ENCODE results near the gene LYPD6B.

Gene LYPD6B

GRCh38 chr2:149057401-149057800 lies 18.9 kb downstream of the LYPD6B start:
- ChIA-PET CTCF (no interaction called here), POLR2A (ENCODE audit: low non-redundant PET) (no interaction called here)
- no peak overlapping the region for H3K27ac ChIP-seq
- TF ChIP-seq CTCF (conservative IDR thresholded peaks at IDR 0.05; ENCODE audit: low read depth), result no peak
- DNase-seq (ENCODE audit: low spot score), result no peak

GRCh38 chr2:149058936-149059335 lies 20.4 kb downstream of the LYPD6B start:
- H3K27ac ChIP-seq, result no peak overlapping the region
- POLR2A ChIA-PET (ENCODE audit: low non-redundant PET), result no interaction called here
- DNase-seq (ENCODE audit: low spot score), result peak; percentile 40
- CTCF ChIA-PET, result interaction anchor here (0.5 to 0.7 kb wide), 2 partner anchors 141 to 304 kb away, joined by 3 to 4 read pairs; no protein-coding TSS in a partner anchor
- TF ChIP-seq CTCF (conservative IDR thresholded peaks at IDR 0.05; ENCODE audit: low read depth), result no peak

- ChIA-PET POLR2A (ENCODE audit: low non-redundant PET) (no interaction called here), CTCF (no interaction called here)
- H3K27ac ChIP-seq, result no peak overlapping the region
- no peak for DNase-seq (ENCODE audit: low spot score)
- TF ChIP-seq CTCF (conservative IDR thresholded peaks at IDR 0.05; ENCODE audit: low read depth), result no peak
Observed at GRCh38 chr2:149059822-149060221, 21.3 kb downstream of the LYPD6B start.

GRCh38 chr2:149061133-149061745 lies 22.7 kb downstream of the LYPD6B start:
- H3K27ac ChIP-seq, result no peak overlapping the region
- POLR2A ChIA-PET (ENCODE audit: low non-redundant PET), result no interaction called here
- DNase-seq (ENCODE audit: low spot score), result no peak
- no peak for TF ChIP-seq CTCF (conservative IDR thresholded peaks at IDR 0.05; ENCODE audit: low read depth)
- CTCF ChIA-PET, result interaction anchor here (0.9 kb wide), 1 partner anchor 23 kb away, joined by 5 read pairs; no protein-coding TSS in a partner anchor

GRCh38 chr2:149062531-149062930 lies 24.0 kb downstream of the LYPD6B start:
- no peak for TF ChIP-seq CTCF (conservative IDR thresholded peaks at IDR 0.05; ENCODE audit: low read depth)
- ChIA-PET CTCF (interaction anchor here (0.5 to 0.6 kb wide), 2 partner anchors 63 to 501 kb away, joined by 4 to 5 read pairs; no protein-coding TSS in a partner anchor), POLR2A (ENCODE audit: low non-redundant PET) (interaction anchor here (0.6 kb wide), 1 partner anchor 33 kb away, joined by 3 read pairs; no protein-coding TSS in a partner anchor)
- H3K27ac ChIP-seq, result no peak overlapping the region
- DNase-seq (ENCODE audit: low spot score), result no peak

GRCh38 chr2:149063177-149063576 lies 24.7 kb downstream of the LYPD6B start:
- TF ChIP-seq CTCF (conservative IDR thresholded peaks at IDR 0.05; ENCODE audit: low read depth), result no peak
- no peak overlapping the region for H3K27ac ChIP-seq
- ChIA-PET CTCF (interaction anchor here (0.5 kb wide), 1 partner anchor 62 kb away, joined by 4 read pairs; no protein-coding TSS in a partner anchor), POLR2A (ENCODE audit: low non-redundant PET) (no interaction called here)
- no peak for DNase-seq (ENCODE audit: low spot score)
